Thyroid gland (tissue), 4 donors: Measurements from ENCODE around the gene ZFYVE9. TPM values are rescaled to one million over a fixed set of nuclear protein-coding genes. Genes with fewer than 3 reads are reported as not detected.
"Not testable (repeated sequence)": the region's sequence is repeated elsewhere in the genome, so short reads cannot be mapped to it uniquely, and the experiment has no call there.

Experiments used
- DNase-seq, 2 donors: peaks; one replicate each; pipeline ENCODE4 v3.0.0-alpha.2; 2019
- H3K27ac ChIP-seq, 3 donors: fragments of 200-600 bp; sonication (generic); 1 replicate in 2 of 3; 2 replicates in 1 of 3; pipeline ENCODE4 v1.5.1; 2016 to 2019; ENCODE audit warnings: mild to moderate bottlenecking in 1 of 3, moderate library complexity in 1 of 3
- H3K27me3 ChIP-seq: fragments of 200-600 bp; sonication (generic); one replicate; pipeline ENCODE4 v1.5.1; 2019
- H3K36me3 ChIP-seq, 2 donors: fragments of 200-600 bp; sonication (generic); one replicate each; pipeline ENCODE4 v1.5.1; 2016 to 2019
- H3K4me1 ChIP-seq, 2 donors: fragments of 200-600 bp; sonication (generic); one replicate each; pipeline ENCODE4 v1.5.1; 2017 to 2019
- H3K4me3 ChIP-seq, 3 donors: fragments of 200-600 bp; sonication (generic); replicated peaks in 1 of 3; 1 replicate in 2 of 3; 2 replicates in 1 of 3; pipeline ENCODE4 v1.5.1; 2016; ENCODE audit warnings: mild to moderate bottlenecking in 1 of 3
- H3K9me3 ChIP-seq: fragments of 200-600 bp; sonication (generic); one replicate; pipeline ENCODE4 v1.5.1; 2017
- CTCF ChIP-seq, 6 experiments: fragments of 200-600 bp in 3 of 6; fragments of 450-650 bp in 3 of 6; sonication (generic) in 3 of 6; IDR thresholded peaks; one replicate each; pipeline ENCODE4 v1.5.1; 2016 to 2019; ENCODE audit warnings: antibody characterized with exemption in 6 of 6, mild to moderate bottlenecking in 2 of 6, inconsistent platforms in 1 of 6, moderate library complexity in 1 of 6
- POLR2A ChIP-seq, 2 donors: fragments of 450-650 bp; IDR thresholded peaks; one replicate each; pipeline ENCODE4 v1.6.1; 2017; ENCODE audit warnings: antibody characterized with exemption in 2 of 2, mild to moderate bottlenecking in 2 of 2, moderate library complexity in 1 of 2
- WGBS, 2 donors: methylation state at CpG; one replicate each; pipeline ENCODE4 v1.1.5; 2017; 5-methylcytosine and 5-hydroxymethylcytosine counted together
- intact Hi-C: fragments of 100-400 bp; cut with DNase I; formaldehyde crosslinking; loops from one replicate; pipeline ENCODE4 v1.15.1; 2023
- total RNA-seq, 4 donors: library from RNA; depleted of rRNA; stranded (reverse); fragments of >200 nt; gene quantifications; one replicate each; pipeline ENCODE4 v1.2.3, GENCODE V29; 2016

Gene ZFYVE9
- total RNA-seq, 4 donors from 2014 or later, result 51.1 to 58.8 (median 54.1) TPM

GRCh38 chr1:52365746-52366516 is 224.0 kb downstream of the ZFYVE9 start, which contains the start of gene CC2D1B:
CC2D1B (minus strand) TSS chr1:52366205; CDS start chr1:52364620, 1,585 bp downstream.
- Histone ChIP-seq H3K27me3 (no peaks in the 10 kb centered on the region), H3K4me3 (peak within 1 kb of the TSS; percentile 59 to 98 (median 90)), H3K4me1 (peaks cover 12 to 13% of the 10 kb centered on the region in 2 donors), H3K27ac (peak within 1 kb of the TSS; percentile 87 to 94 (median 88)), H3K36me3 (peaks cover 14 to 16% of the 10 kb centered on the region in 2 donors), H3K9me3 (no peaks in the 10 kb centered on the region)
- 0 to 2% methylated on average over 14 to 20 of the region's 92 CpGs for WGBS, 2 donors
- intact Hi-C loops, result loop anchor here (10.0 kb wide), 1 partner anchor 311 kb away; the partner anchor contains the start of genes BTF3L4 and TXNDC12
- TF ChIP-seq POLR2A (IDR thresholded peaks at IDR 0.05) (peak; percentile 71 to 93), CTCF (IDR thresholded peaks at IDR 0.05) (peak in 3 of 6 experiments; percentile 29 to 59 (median 33))
- peak; percentile 100 for DNase-seq

GRCh38 chr1:52366517-52366827 is 224.6 kb downstream of the ZFYVE9 start:
- 25 to 26% methylated on average over 8 of the region's 8 CpGs for WGBS, 2 donors
- intact Hi-C loops, result loop anchor here (10.0 kb wide), 1 partner anchor 312 kb away; the partner anchor contains the start of genes BTF3L4 and TXNDC12

GRCh38 chr1:52367272-52367671 is 225.4 kb downstream of the ZFYVE9 start:
- no peak for TF ChIP-seq POLR2A (IDR thresholded peaks at IDR 0.05)
- no peak for TF ChIP-seq CTCF (IDR thresholded peaks at IDR 0.05)
- intact Hi-C loops, result loop anchor here (10.0 kb wide), 1 partner anchor 312 kb away; the partner anchor contains the start of genes BTF3L4 and TXNDC12
- no peak overlapping the region for H3K27ac ChIP-seq

More at GRCh38 chr1:52366517-52366827, 224.6 kb downstream of the ZFYVE9 start:
- H3K27ac ChIP-seq, result peak overlapping the region; percentile 87 to 94 (median 88)
- TF ChIP-seq POLR2A (IDR thresholded peaks at IDR 0.05), result no peak
- TF ChIP-seq CTCF (IDR thresholded peaks at IDR 0.05), result no peak
- H3K4me1 ChIP-seq, result peaks cover 12 to 13% of the 10 kb centered on the region in 2 donors
- DNase-seq, result no peak
- H3K9me3 ChIP-seq, result no peaks in the 10 kb centered on the region
- peaks cover 9 to 11% of the 10 kb centered on the region in 2 donors for H3K36me3 ChIP-seq
- H3K4me3 ChIP-seq, result peak overlapping the region in 2 of 3 donors; percentile 3 to 90
- H3K27me3 ChIP-seq, result no peaks in the 10 kb centered on the region

GRCh38 chr1:52368383-52369172 is 226.7 kb downstream of the ZFYVE9 start:
- Histone ChIP-seq H3K4me1 (peaks cover 12 to 13% of the 10 kb centered on the region in 2 donors), H3K27ac (peak overlapping the region; percentile 31 to 60 (median 55)), H3K4me3 (peak overlapping the region; percentile 11 to 42 (median 31)), H3K9me3 (no peaks in the 10 kb centered on the region), H3K27me3 (no peaks in the 10 kb centered on the region), H3K36me3 (no peaks in the 10 kb centered on the region)
- TF ChIP-seq CTCF (IDR thresholded peaks at IDR 0.05) (peak in 1 of 6 experiments; percentile 34), POLR2A (IDR thresholded peaks at IDR 0.05) (peak in 1 of 2 donors; percentile 46)
- WGBS, 2 donors, result 5 to 8% methylated on average over 31 to 32 of the region's 51 CpGs
- DNase-seq, result peak; percentile 70 to 72
- intact Hi-C loops, result loop anchor here (10.0 kb wide), 1 partner anchor 314 kb away; the partner anchor contains the start of genes BTF3L4 and TXNDC12

More at GRCh38 chr1:52367272-52367671, 225.4 kb downstream of the ZFYVE9 start:
- Histone ChIP-seq H3K4me3 (no peak overlapping the region), H3K4me1 (peaks cover 12 to 13% of the 10 kb centered on the region in 2 donors), H3K27me3 (no peaks in the 10 kb centered on the region), H3K9me3 (no peaks in the 10 kb centered on the region), H3K36me3 (peaks cover 3 to 5% of the 10 kb centered on the region in 2 donors)
- WGBS, 2 donors, result 92 to 94% methylated on average over 5 of the region's 5 CpGs
- no peak for DNase-seq

- not testable (repeated sequence) for H3K4me1 ChIP-seq, H3K36me3 ChIP-seq, H3K4me3 ChIP-seq, H3K27ac ChIP-seq, DNase-seq, H3K27me3 ChIP-seq, H3K9me3 ChIP-seq
- intact Hi-C loops, result loop anchor here (10.0 kb wide), 1 partner anchor 315 kb away; the partner anchor contains the start of genes BTF3L4 and TXNDC12
- 37 to 60% methylated on average over 1 of the region's 1 CpG for WGBS, 2 donors
Observed at GRCh38 chr1:52369851-52370250, 228.0 kb downstream of the ZFYVE9 start.
